ENCODE measurements around the gene ACRV1.

GRCh38 chr11:125679397-125679796 lies 1.2 kb downstream of the ACRV1 start:
- TF ChIP-seq, protein P1, sequence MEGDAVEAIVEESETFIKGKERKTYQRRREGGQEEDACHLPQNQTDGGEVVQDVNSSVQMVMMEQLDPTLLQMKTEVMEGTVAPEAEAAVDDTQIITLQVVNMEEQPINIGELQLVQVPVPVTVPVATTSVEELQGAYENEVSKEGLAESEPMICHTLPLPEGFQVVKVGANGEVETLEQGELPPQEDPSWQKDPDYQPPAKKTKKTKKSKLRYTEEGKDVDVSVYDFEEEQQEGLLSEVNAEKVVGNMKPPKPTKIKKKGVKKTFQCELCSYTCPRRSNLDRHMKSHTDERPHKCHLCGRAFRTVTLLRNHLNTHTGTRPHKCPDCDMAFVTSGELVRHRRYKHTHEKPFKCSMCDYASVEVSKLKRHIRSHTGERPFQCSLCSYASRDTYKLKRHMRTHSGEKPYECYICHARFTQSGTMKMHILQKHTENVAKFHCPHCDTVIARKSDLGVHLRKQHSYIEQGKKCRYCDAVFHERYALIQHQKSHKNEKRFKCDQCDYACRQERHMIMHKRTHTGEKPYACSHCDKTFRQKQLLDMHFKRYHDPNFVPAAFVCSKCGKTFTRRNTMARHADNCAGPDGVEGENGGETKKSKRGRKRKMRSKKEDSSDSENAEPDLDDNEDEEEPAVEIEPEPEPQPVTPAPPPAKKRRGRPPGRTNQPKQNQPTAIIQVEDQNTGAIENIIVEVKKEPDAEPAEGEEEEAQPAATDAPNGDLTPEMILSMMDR (optimal IDR thresholded peaks at IDR 0.05 in 1 of 3, IDR thresholded peaks at IDR 0.05 in 1 of 3, conservative IDR thresholded peaks at IDR 0.05 in 1 of 3; ENCODE audit: extremely low read depth in 1 of 3, insufficient read depth in 2 of 3, low read length in 3 of 3): no peak
- TF ChIP-seq EZH2 (IDR thresholded peaks at IDR 0.05; ENCODE audit: low read length): no peak

All from keratinocyte (primary cell).